DND-41 (cell line): ENCODE results near the gene PXMP2.
A peak's percentile ranks its signal among the peaks of the same experiment; 100 is the strongest.
"Not testable (repeated sequence)": the region's sequence is repeated elsewhere in the genome, so short reads cannot be mapped to it uniquely, and the experiment has no call there.

Source experiments
- ATAC-seq: fragments of 200-7000 bp; cut with Tn5 transposase; 3 replicates; pipeline ENCODE4 v1.9.1; 2021; ENCODE audit warnings: low read depth; ENCODE audit not compliant: insufficient read depth
- DNase-seq: peaks from one replicate; pipeline ENCODE4 v3.0.0-alpha.2; 2020
- H2AFZ ChIP-seq: 2 replicates; pipeline ENCODE4 v1.6.0; 2012; ENCODE audit warnings: low read depth, low read length
- H3K27ac ChIP-seq: 2 replicates; pipeline ENCODE4 v1.5.1; 2012; ENCODE audit warnings: low read length, inconsistent platforms
- H3K27me3 ChIP-seq: fragments of 200-600 bp; sonication (generic); 2 replicates; pipeline ENCODE4 v1.6.0; 2012; ENCODE audit warnings: low read length, mild to moderate bottlenecking, inconsistent platforms; ENCODE audit not compliant: insufficient read depth, poor library complexity
- H3K36me3 ChIP-seq: 2 replicates; pipeline ENCODE4 v1.5.1; 2012; ENCODE audit warnings: low read length, inconsistent platforms; ENCODE audit not compliant: insufficient read depth
- H3K4me1 ChIP-seq: 2 replicates; pipeline ENCODE4 v1.5.1; 2012; ENCODE audit warnings: mild to moderate bottlenecking, low read length; ENCODE audit not compliant: insufficient read depth
- H3K4me2 ChIP-seq: 2 replicates; pipeline ENCODE4 v1.6.0; 2012; ENCODE audit warnings: mild to moderate bottlenecking, moderate library complexity, low read length, inconsistent platforms; ENCODE audit not compliant: insufficient read depth
- H3K4me3 ChIP-seq, 2 experiments: fragments of 200-600 bp in 1 of 2; shearing (Covaris generic) in 1 of 2; 2 replicates each; pipeline ENCODE4 v1.5.1; 2012 to 2016; ENCODE audit warnings: inconsistent platforms in 2 of 2, low read length in 2 of 2, mild to moderate bottlenecking in 2 of 2, low read depth in 1 of 2, moderate library complexity in 1 of 2
- H3K79me2 ChIP-seq: 2 replicates; pipeline ENCODE4 v1.6.0; 2012; ENCODE audit warnings: low read length, inconsistent platforms; ENCODE audit not compliant: insufficient read depth
- H3K9ac ChIP-seq: 2 replicates; pipeline ENCODE4 v1.6.0; 2012; ENCODE audit warnings: low read depth, mild to moderate bottlenecking, inconsistent platforms, low read length, moderate library complexity
- H3K9me3 ChIP-seq: 2 replicates; pipeline ENCODE4 v1.5.1; 2012; ENCODE audit warnings: low read length, moderate library complexity, mild to moderate bottlenecking, inconsistent platforms; ENCODE audit not compliant: insufficient read depth, severe bottlenecking
- H4K20me1 ChIP-seq: 2 replicates; pipeline ENCODE4 v1.6.0; 2012; ENCODE audit warnings: low read length; ENCODE audit not compliant: insufficient read depth
- CTCF ChIP-seq: IDR thresholded peaks from 2 replicates; pipeline ENCODE4 v1.5.1; 2012; ENCODE audit warnings: borderline replicate concordance, low read length, moderate library complexity, mild to moderate bottlenecking; ENCODE audit not compliant: poor library complexity, severe bottlenecking; ENCODE audit errors: extremely low read depth
- EZH2 ChIP-seq: IDR thresholded peaks from 3 replicates; pipeline ENCODE4 v1.6.1; 2012; ENCODE audit warnings: borderline replicate concordance, low read depth, mild to moderate bottlenecking, moderate library complexity, low read length, inconsistent platforms; ENCODE audit not compliant: severe bottlenecking

The PXMP2 gene

GRCh38 chr12:132689227-132689626 is 1.8 kb downstream of the PXMP2 start:
- no peak overlapping the region for H2AFZ ChIP-seq
- peak overlapping the region; percentile 36; the same call in 1 of the 2 replicates for H3K27ac ChIP-seq
- peaks cover 26% of the 10 kb centered on the region for H4K20me1 ChIP-seq
- peak overlapping the region; percentile 38 for H3K9ac ChIP-seq
- H3K27me3 ChIP-seq, result no peaks in the 10 kb centered on the region
- peaks cover 24% of the 10 kb centered on the region for H3K4me1 ChIP-seq
- H3K79me2 ChIP-seq, result peaks cover 51% of the 10 kb centered on the region
- DNase-seq (no peak), ATAC-seq (no peak)
- H3K36me3 ChIP-seq, result peaks cover 34% of the 10 kb centered on the region
- TF ChIP-seq EZH2 (no peak), CTCF (no peak)
- peak overlapping the region in 1 of 2 experiments; percentile 43; a peak in 2 of 4 replicates for H3K4me3 ChIP-seq
- no peaks in the 10 kb centered on the region for H3K9me3 ChIP-seq
- H3K4me2 ChIP-seq, result peak overlapping the region; percentile 60

GRCh38 chr12:132690112-132690511 is 2.7 kb downstream of the PXMP2 start:
- Histone ChIP-seq H3K4me1 (peaks cover 21% of the 10 kb centered on the region), H3K9ac (peak overlapping the region; percentile 38), H3K4me3 (no peak overlapping the region), H3K9me3 (no peaks in the 10 kb centered on the region), H3K79me2 (peaks cover 48% of the 10 kb centered on the region), H3K27me3 (no peaks in the 10 kb centered on the region), H4K20me1 (peaks cover 24% of the 10 kb centered on the region), H3K4me2 (peak overlapping the region; percentile 60), H2AFZ (no peak overlapping the region), H3K27ac (no peak overlapping the region), H3K36me3 (peaks cover 37% of the 10 kb centered on the region)
- TF ChIP-seq EZH2 (no peak), CTCF (no peak)
- DNase-seq (no peak), ATAC-seq (no peak)

DNA sequence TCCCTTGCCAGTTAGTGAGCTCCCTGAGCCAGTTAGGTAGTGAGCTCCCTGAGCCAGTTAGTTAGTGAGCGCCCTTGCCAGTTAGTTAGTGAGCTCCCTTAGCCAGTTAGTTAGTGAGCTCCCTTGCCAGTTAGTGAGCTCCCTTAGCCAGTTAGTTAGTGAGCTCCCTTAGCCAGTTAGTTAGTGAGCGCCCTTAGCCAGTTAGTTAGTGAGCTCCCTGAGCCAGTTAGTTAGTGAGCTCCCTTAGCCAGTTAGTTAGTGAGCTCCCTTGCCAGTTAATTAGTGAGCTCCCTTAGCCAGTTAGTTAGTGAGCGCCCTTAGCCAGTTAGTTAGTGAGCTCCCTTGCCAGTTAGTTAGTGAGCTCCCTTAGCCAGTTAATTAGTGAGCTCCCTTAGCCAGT is 4.6 kb downstream of the PXMP2 start:
- not testable (repeated sequence) for H3K27ac ChIP-seq, H3K4me1 ChIP-seq, H2AFZ ChIP-seq, ATAC-seq, H3K9me3 ChIP-seq, H3K9ac ChIP-seq, H3K27me3 ChIP-seq, DNase-seq, H3K4me2 ChIP-seq, H3K4me3 ChIP-seq
- Histone ChIP-seq H3K79me2 (peaks cover 32% of the 10 kb centered on the region), H4K20me1 (peaks cover 18% of the 10 kb centered on the region; the same call in 1 of the 2 replicates), H3K36me3 (peaks cover 48% of the 10 kb centered on the region)

GRCh38 chr12:132694888-132695287 is 7.5 kb downstream of the PXMP2 start:
- H3K9me3 ChIP-seq, H2AFZ ChIP-seq, H3K9ac ChIP-seq, H3K4me1 ChIP-seq, H4K20me1 ChIP-seq, DNase-seq, H3K4me3 ChIP-seq, H3K27ac ChIP-seq, H3K27me3 ChIP-seq, ATAC-seq, H3K4me2 ChIP-seq: not testable (repeated sequence)
- Histone ChIP-seq H3K36me3 (peaks cover 70% of the 10 kb centered on the region), H3K79me2 (peaks cover 17% of the 10 kb centered on the region)
